ENCODE results near the gene WDR27. TPM values are rescaled to one million over a fixed set of nuclear protein-coding genes. Genes with fewer than 3 reads are reported as not detected.

WDR27 gene
- total and polyA plus RNA-seq, 5 experiments from 2014 or later = 3.7 to 80.9 (median 7.3) TPM

GRCh38 chr6:169626649-169627048 is 75.2 kb downstream of the WDR27 start:
- Mint-ChIP-seq H3K27ac (no peak overlapping the region), H3K27me3 (no peaks in the 10 kb centered on the region), H3K9me3 (no peaks in the 10 kb centered on the region), H3K4me1 (peaks cover 0 to 5% (median 0%) of the 10 kb centered on the region in 4 donors), H3K36me3 (peaks cover 4 to 33% (median 17%) of the 10 kb centered on the region in 3 donors), H3K4me3 (no peak overlapping the region)
- POLR2A ChIA-PET = no interaction called here
- DNase-seq (no peak), ATAC-seq (no peak)

GRCh38 chr6:169626169-169626568 is 75.7 kb downstream of the WDR27 start:
- H3K27me3 Mint-ChIP-seq = no peaks in the 10 kb centered on the region

GRCh38 chr6:169625376-169625775 is 76.5 kb downstream of the WDR27 start:
- no peaks in the 10 kb centered on the region for H3K27me3 Mint-ChIP-seq
- no peak overlapping the region for H3K27ac Mint-ChIP-seq
- H3K4me1 Mint-ChIP-seq = peaks cover 0 to 5% (median 0%) of the 10 kb centered on the region in 4 donors
- POLR2A ChIA-PET = no interaction called here
- ATAC-seq = no peak
- H3K4me3 Mint-ChIP-seq = no peak overlapping the region
- H3K36me3 Mint-ChIP-seq = peaks cover 4 to 25% (median 14%) of the 10 kb centered on the region in 3 donors
- H3K9me3 Mint-ChIP-seq = no peaks in the 10 kb centered on the region
- no peak for DNase-seq

More at GRCh38 chr6:169626169-169626568, 75.7 kb downstream of the WDR27 start:
- peaks cover 0 to 5% (median 0%) of the 10 kb centered on the region in 4 donors for H3K4me1 Mint-ChIP-seq
- POLR2A ChIA-PET = no interaction called here
- ATAC-seq (no peak), DNase-seq (no peak)
- peaks cover 4 to 31% (median 17%) of the 10 kb centered on the region in 3 donors for H3K36me3 Mint-ChIP-seq
- no peak overlapping the region for H3K27ac Mint-ChIP-seq
- no peaks in the 10 kb centered on the region for H3K9me3 Mint-ChIP-seq
- no peak overlapping the region for H3K4me3 Mint-ChIP-seq

- Mint-ChIP-seq H3K36me3 (peaks cover 4 to 21% (median 14%) of the 10 kb centered on the region in 3 donors), H3K27me3 (no peaks in the 10 kb centered on the region), H3K9me3 (no peaks in the 10 kb centered on the region), H3K4me3 (no peak overlapping the region), H3K27ac (no peak overlapping the region), H3K4me1 (peaks cover 0 to 5% (median 0%) of the 10 kb centered on the region in 4 donors)
- DNase-seq = no peak
- POLR2A ChIA-PET = no interaction called here
- ATAC-seq = no peak
Observed at GRCh38 chr6:169624785-169625184, 77.0 kb downstream of the WDR27 start.

GRCh38 chr6:169623975-169624374 is 77.9 kb downstream of the WDR27 start:
- Mint-ChIP-seq H3K9me3 (no peaks in the 10 kb centered on the region), H3K27ac (no peak overlapping the region), H3K4me3 (no peak overlapping the region), H3K4me1 (peaks cover 0 to 5% (median 2%) of the 10 kb centered on the region in 4 donors), H3K27me3 (no peaks in the 10 kb centered on the region), H3K36me3 (peaks cover 4 to 24% (median 14%) of the 10 kb centered on the region in 3 donors)
- no peak for DNase-seq
- POLR2A ChIA-PET = no interaction called here
- ATAC-seq = no peak

GRCh38 chr6:169623343-169623742 is 78.5 kb downstream of the WDR27 start:
- Mint-ChIP-seq H3K4me3 (no peak overlapping the region), H3K9me3 (no peaks in the 10 kb centered on the region), H3K4me1 (peaks cover 0 to 7% (median 2%) of the 10 kb centered on the region in 4 donors), H3K36me3 (peaks cover 4 to 26% (median 14%) of the 10 kb centered on the region in 3 donors), H3K27ac (no peak overlapping the region), H3K27me3 (no peaks in the 10 kb centered on the region)
- no peak for ATAC-seq
- POLR2A ChIA-PET = no interaction called here
- DNase-seq = no peak

GRCh38 chr6:169622618-169623017 is 79.2 kb downstream of the WDR27 start:
- Mint-ChIP-seq H3K27ac (no peak overlapping the region), H3K4me3 (no peak overlapping the region), H3K36me3 (peaks cover 4 to 26% (median 14%) of the 10 kb centered on the region in 3 donors), H3K27me3 (no peaks in the 10 kb centered on the region), H3K4me1 (peaks cover 0 to 7% (median 2%) of the 10 kb centered on the region in 4 donors), H3K9me3 (no peaks in the 10 kb centered on the region)
- DNase-seq (no peak), ATAC-seq (no peak)
- POLR2A ChIA-PET = no interaction called here

GRCh38 chr6:169621311-169621710 is 80.5 kb downstream of the WDR27 start:
- no peak overlapping the region for H3K27ac Mint-ChIP-seq
- H3K9me3 Mint-ChIP-seq = peaks cover 0 to 7% (median 1%) of the 10 kb centered on the region in 9 donors
- no peak for ATAC-seq
- no peak for DNase-seq
- peaks cover 0 to 7% (median 2%) of the 10 kb centered on the region in 4 donors for H3K4me1 Mint-ChIP-seq
- no peak overlapping the region for H3K4me3 Mint-ChIP-seq
- H3K36me3 Mint-ChIP-seq = peaks cover 7 to 22% (median 12%) of the 10 kb centered on the region in 3 donors
- no peaks in the 10 kb centered on the region for H3K27me3 Mint-ChIP-seq
- POLR2A ChIA-PET = no interaction called here

GRCh38 chr6:169620171-169621130 is 81.4 kb downstream of the WDR27 start:
- Mint-ChIP-seq H3K9me3 (peaks cover 0 to 15% (median 2%) of the 10 kb centered on the region in 9 donors), H3K4me3 (no peak overlapping the region), H3K4me1 (peaks cover 0 to 7% (median 0%) of the 10 kb centered on the region in 4 donors), H3K36me3 (peaks cover 16 to 20% (median 19%) of the 10 kb centered on the region in 3 donors), H3K27ac (peak overlapping the region in 1 of 10 donors; percentile 39), H3K27me3 (no peaks in the 10 kb centered on the region)
- DNase-seq = no peak
- POLR2A ChIA-PET = no interaction called here
- ATAC-seq = no peak

GRCh38 chr6:169619650-169620049 is 82.2 kb downstream of the WDR27 start:
- Mint-ChIP-seq H3K27me3 (no peaks in the 10 kb centered on the region), H3K36me3 (peaks cover 12 to 18% (median 17%) of the 10 kb centered on the region in 3 donors), H3K27ac (no peak overlapping the region), H3K9me3 (peaks cover 0 to 19% (median 2%) of the 10 kb centered on the region in 9 donors), H3K4me1 (peaks cover 0 to 7% (median 0%) of the 10 kb centered on the region in 4 donors), H3K4me3 (no peak overlapping the region)
- DNase-seq (no peak), ATAC-seq (no peak)
- POLR2A ChIA-PET = no interaction called here

- H3K4me3 Mint-ChIP-seq = no peak overlapping the region
- H3K27me3 Mint-ChIP-seq = no peaks in the 10 kb centered on the region
- no peak for DNase-seq
- POLR2A ChIA-PET = no interaction called here
- peaks cover 0 to 7% (median 0%) of the 10 kb centered on the region in 4 donors for H3K4me1 Mint-ChIP-seq
- H3K36me3 Mint-ChIP-seq = peaks cover 8 to 18% (median 15%) of the 10 kb centered on the region in 3 donors
- no peak for ATAC-seq
- H3K9me3 Mint-ChIP-seq = peaks cover 0 to 20% (median 2%) of the 10 kb centered on the region in 9 donors
- H3K27ac Mint-ChIP-seq = peak overlapping the region in 1 of 10 donors; percentile 15
Observed at GRCh38 chr6:169618526-169619490, 83.0 kb downstream of the WDR27 start.

GRCh38 chr6:169617562-169617961 is 84.3 kb downstream of the WDR27 start:
- Mint-ChIP-seq H3K27me3 (no peaks in the 10 kb centered on the region), H3K4me1 (peaks cover 0 to 7% (median 0%) of the 10 kb centered on the region in 4 donors)
- POLR2A ChIA-PET = no interaction called here

More at GRCh38 chr6:169617562-169617961, 84.3 kb downstream of the WDR27 start:
- no peak for DNase-seq
- Mint-ChIP-seq H3K27ac (no peak overlapping the region), H3K9me3 (peaks cover 0 to 20% (median 2%) of the 10 kb centered on the region in 9 donors), H3K4me3 (no peak overlapping the region), H3K36me3 (peaks cover 7 to 22% (median 18%) of the 10 kb centered on the region in 3 donors)
- ATAC-seq = no peak

Data from naive thymus-derived CD8-positive, alpha-beta T cell (primary cell).